GM21723 (cell line): Measurements from ENCODE around the gene UBE2D3.

Source experiments
- ATAC-seq: cut with Tn5 transposase; IDR thresholded peaks from one replicate; pipeline ENCODE4 v1.9.1; 2021; ENCODE audit warnings: mild to moderate bottlenecking, moderate library complexity; ENCODE audit not compliant: unreplicated experiment

The UBE2D3 gene

DNA sequence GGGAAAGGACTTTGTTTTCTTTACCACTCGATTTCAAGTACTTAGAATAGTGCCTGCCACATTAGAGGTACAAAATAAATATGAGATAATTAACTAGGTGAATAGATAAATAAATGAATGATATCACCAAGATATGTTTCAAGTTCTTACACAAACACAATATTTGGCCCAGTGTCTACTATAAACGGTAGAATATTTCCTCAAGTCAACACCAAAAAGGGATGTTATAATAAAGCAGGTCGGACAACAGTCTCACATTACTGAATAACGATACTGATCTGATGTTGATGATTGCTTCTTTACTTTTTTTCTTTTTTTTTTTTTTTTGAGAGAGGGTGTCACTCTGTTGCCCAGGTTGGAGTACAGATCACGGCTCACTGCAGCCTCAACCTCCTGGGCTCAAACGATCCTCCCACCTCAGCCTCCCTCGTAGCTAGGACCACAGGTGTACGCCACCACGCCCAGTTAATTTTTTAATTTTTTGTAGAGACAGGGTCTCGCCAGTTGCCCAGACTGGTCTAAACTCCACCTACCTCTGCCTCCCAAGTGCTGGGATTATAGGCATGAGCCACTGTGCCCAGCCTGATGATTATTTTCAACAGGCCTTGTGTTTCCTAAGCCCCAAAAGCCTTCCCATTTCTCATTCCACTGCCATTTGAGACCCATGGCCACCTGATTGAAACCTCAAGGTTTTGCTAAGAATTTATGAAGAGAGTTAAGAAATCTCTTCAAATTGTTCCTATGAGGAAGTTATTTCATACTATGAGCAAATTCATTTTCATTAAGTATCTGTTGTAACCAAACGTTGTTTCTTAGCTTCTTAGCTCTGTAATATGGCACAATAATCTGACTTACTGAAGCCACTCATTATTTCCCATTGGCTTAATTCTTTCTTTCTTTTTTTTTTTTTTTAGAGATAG is 68.8 kb downstream of the UBE2D3 start:
- no peak for ATAC-seq

DNA sequence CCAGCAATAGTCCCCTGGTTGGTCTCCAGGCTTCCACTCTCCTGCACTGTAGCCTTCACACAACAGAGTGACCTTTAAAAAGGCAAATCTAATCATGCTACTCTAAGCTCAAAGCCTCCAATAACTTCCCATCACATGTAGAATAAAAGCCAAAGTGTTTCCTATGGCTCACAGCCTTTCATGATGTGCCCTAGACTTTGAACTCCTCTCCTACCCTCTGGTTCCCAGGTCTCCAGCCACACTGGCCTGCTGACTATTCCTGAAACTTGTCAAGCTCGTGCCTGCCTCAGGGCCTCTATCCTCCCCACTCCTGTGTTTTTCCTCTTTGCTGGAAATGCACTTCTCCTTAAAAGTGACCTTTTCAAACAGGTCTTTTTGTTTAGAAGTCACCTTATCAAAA is 69.7 kb downstream of the UBE2D3 start:
- ATAC-seq: no peak

DNA sequence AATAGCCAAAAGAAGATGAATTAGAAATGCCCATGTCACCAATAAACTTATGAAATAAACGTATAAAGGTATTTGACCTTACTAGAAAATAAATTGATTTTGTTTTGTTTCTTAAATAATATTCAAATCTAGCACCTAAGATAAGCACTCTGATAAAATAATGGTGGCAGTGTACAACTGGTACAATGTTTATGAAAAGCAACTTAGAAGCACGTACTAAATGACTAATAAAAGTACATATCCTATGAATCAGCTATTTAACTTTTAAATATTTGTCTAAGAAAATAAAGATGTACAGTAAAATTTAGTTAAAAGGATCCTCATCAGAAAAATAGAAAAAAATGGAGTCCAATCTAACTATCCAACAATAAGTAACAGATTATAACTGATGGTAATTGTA is 73.3 kb downstream of the UBE2D3 start:
- no peak for ATAC-seq

DNA sequence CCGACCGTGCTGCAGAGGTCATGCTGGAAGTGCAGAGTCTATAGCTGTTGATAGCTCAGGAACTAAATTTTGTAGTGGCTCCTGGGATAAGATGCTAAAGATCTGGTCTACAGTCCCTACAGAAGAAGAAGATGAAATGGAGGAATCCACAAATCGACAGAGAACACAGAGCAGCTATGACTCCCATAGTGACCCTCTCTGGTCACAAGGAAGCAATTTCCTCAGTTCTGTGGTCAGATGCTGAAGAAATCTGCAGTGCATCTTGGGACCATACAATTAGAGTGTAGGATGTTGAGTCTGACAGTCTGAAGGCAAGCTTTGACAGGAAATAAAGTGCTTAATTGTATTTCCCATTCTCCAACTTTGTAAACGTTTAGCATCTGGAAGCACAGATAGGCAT is 75.4 kb downstream of the UBE2D3 start:
- no peak for ATAC-seq
